ENCODE results near the gene FBXO31. TPM values are rescaled to one million over a fixed set of nuclear protein-coding genes. Genes with fewer than 3 reads are reported as not detected.
A peak's percentile ranks its signal among the peaks of the same experiment; 100 is the strongest.

Gene FBXO31
- total and polyA plus RNA-seq, 2 of the 8 experiments (the other 6 are each of a cell fraction or from before 2014, with no cell fraction given) = 8.3 to 21.6 TPM

- Histone ChIP-seq H3K9ac (replicated peaks in 1 of 4; ENCODE audit: extremely low read depth in 1 of 4, low read depth in 3 of 4, low read length in 3 of 4) (no peak overlapping the region), H4K91ac (replicated peaks; ENCODE audit: insufficient read length, low read length) (no peak overlapping the region), H3K27ac (ENCODE audit: low read depth, low read length) (no peak overlapping the region), H3K79me1 (ENCODE audit: low read depth, low read length) (peaks cover 10% of the 10 kb centered on the region), H3K4ac (replicated peaks; ENCODE audit: insufficient read length, low read depth, low read length) (no peak overlapping the region), H2BK15ac (ENCODE audit: low read length) (no peak overlapping the region), H3K14ac (ENCODE audit: insufficient read length) (no peak overlapping the region), H3K4me2 (ENCODE audit: insufficient read depth in 1 of 2, low read depth in 2 of 2, low read length in 2 of 2) (no peak overlapping the region), H3K79me2 (ENCODE audit: control insufficient read depth in 1 of 2, insufficient read depth in 2 of 2, low read length in 2 of 2) (peaks cover 0 to 51% of the 10 kb centered on the region in 2 experiments; a peak in 2 of 4 replicates), H4K5ac (ENCODE audit: insufficient read length, low read depth, low read length) (no peak overlapping the region), H3K18ac (ENCODE audit: extremely low read depth, low read length) (no peak overlapping the region), H2BK12ac (ENCODE audit: low read depth, low read length) (no peak overlapping the region), H4K8ac (ENCODE audit: extremely low read depth, insufficient read depth, low read length) (no peak overlapping the region), H3K4me1 (replicated peaks in 1 of 4; ENCODE audit: control insufficient read depth in 3 of 4, insufficient read depth in 4 of 4, low read length in 3 of 4) (no peaks in the 10 kb centered on the region; a peak in 1 of 7 replicates), H3K27me3 (replicated peaks in 1 of 4; ENCODE audit: control insufficient read depth in 3 of 4, extremely low read depth in 1 of 4, insufficient read depth in 3 of 4, low read length in 3 of 4) (no peaks in the 10 kb centered on the region), H3K4me3 (ENCODE audit: extremely low read depth in 1 of 4, insufficient read depth in 2 of 4, low read depth in 3 of 4, low read length in 4 of 4) (no peak overlapping the region), H2BK20ac (ENCODE audit: low read length) (no peak overlapping the region), H2AK5ac (ENCODE audit: low read depth, low read length) (no peak overlapping the region), H3K56ac (replicated peaks; ENCODE audit: insufficient read length, low read depth, low read length) (no peak overlapping the region), H2BK120ac (replicated peaks; ENCODE audit: low read depth, low read length) (no peak overlapping the region), H2BK5ac (ENCODE audit: low read depth, low read length) (0 out of 2 replicates have a peak overlapping the region, but pooled peaks have one; percentile 30), H3K9me3 (ENCODE audit: insufficient read depth in 2 of 2, low read depth in 1 of 2, low read length in 1 of 2) (no peaks in the 10 kb centered on the region), H3K36me3 (ENCODE audit: control insufficient read depth in 2 of 4, insufficient read depth in 4 of 4, low read length in 3 of 4) (no peaks in the 10 kb centered on the region), H4K20me1 (replicated peaks in 1 of 2; ENCODE audit: control insufficient read depth in 1 of 2, insufficient read depth in 2 of 2, low read length in 2 of 2) (peaks cover 0 to 8% of the 10 kb centered on the region in 2 experiments), H2AFZ (ENCODE audit: low read length) (no peak overlapping the region), H3K23ac (ENCODE audit: insufficient read length) (no peak overlapping the region), H3K23me2 (ENCODE audit: low read depth, low read length) (no peaks in the 10 kb centered on the region)
- FAIRE-seq = no peak
- CTCF ChIA-PET (ENCODE audit: partially characterized antibody) = no interaction called here
- 91% methylated on average over 9 of the region's 9 CpGs; no CpG with 5 or more reads in 1 of the 2 experiments for WGBS, 2 experiments (ENCODE audit: extremely low coverage in 1 of 2, insufficient coverage in 1 of 2, insufficient read length in 1 of 2, insufficient replicate concordance in 2 of 2, low coverage in 1 of 2, low lambda C conversion rate in 2 of 2, missing lambda C conversion rate in 1 of 2)
- POLR2A ChIA-PET (ENCODE audit: partially characterized antibody) = interaction anchor here (1.1 kb wide), 1 partner anchor 58 kb away, joined by 3 read pairs; the partner anchor contains the start of gene C16orf95
- DNase-seq (ENCODE audit: low read depth in 1 of 2, low spot score in 2 of 2) = no peak
- TF ChIP-seq FOSL1 (IDR thresholded peaks at IDR 0.05; ENCODE audit: insufficient read depth, low read depth, low read length) = no peak
- TF ChIP-seq SUZ12 (IDR thresholded peaks at IDR 0.05; ENCODE audit: low read length) = no peak
- no peak for TF ChIP-seq RAD21 (IDR thresholded peaks at IDR 0.05 in 1 of 2, conservative IDR thresholded peaks at IDR 0.05 in 1 of 2; ENCODE audit: low read depth in 2 of 2, low read length in 2 of 2)
- no peak for TF ChIP-seq USF2 (IDR thresholded peaks at IDR 0.05; ENCODE audit: low read length)
- no peak for TF ChIP-seq CTCF (IDR thresholded peaks at IDR 0.05; ENCODE audit: control extremely low read depth in 1 of 3, insufficient read depth in 1 of 3, low read depth in 1 of 3, low read length in 3 of 3)
- no peak for TF ChIP-seq JUN (IDR thresholded peaks at IDR 0.05; ENCODE audit: low read depth, low read length)
- no peak for TF ChIP-seq SIN3A (conservative IDR thresholded peaks at IDR 0.05 in 1 of 2, IDR thresholded peaks at IDR 0.05 in 1 of 2; ENCODE audit: low read depth in 1 of 2, low read length in 2 of 2)
- TF ChIP-seq CBX5 (IDR thresholded peaks at IDR 0.05; ENCODE audit: low read depth, low read length) = no peak
Measured at GRCh38 chr16:87375426-87376135, 8.0 kb downstream of the FBXO31 start.

Data from H1 (cell line).